ENCODE measurements around the gene TRIM65. TPM values are rescaled to one million over a fixed set of nuclear protein-coding genes. Genes with fewer than 3 reads are reported as not detected.

The TRIM65 gene
- polyA plus RNA-seq, 1 donor from 2014 or later: 1.5 TPM

GRCh38 chr17:75898065-75898464 is 1.3 kb upstream of the TRIM65 start:
- Histone ChIP-seq H3K27me3 (ENCODE audit: insufficient read depth, low read depth, low read length) (no peaks in the 10 kb centered on the region), H3K4me3 (ENCODE audit: low read length) (no peak overlapping the region), H3K9ac (ENCODE audit: low read length) (no peak overlapping the region), H3K79me2 (replicated peaks; ENCODE audit: insufficient read depth, low read length) (no peaks in the 10 kb centered on the region), H3K9me3 (ENCODE audit: low read length) (no peaks in the 10 kb centered on the region), H3K27ac (ENCODE audit: low read length) (no peak overlapping the region), H2AFZ (ENCODE audit: low read depth, low read length) (no peak overlapping the region), H3K36me3 (ENCODE audit: insufficient read depth, low read length) (no peaks in the 10 kb centered on the region), H3F3A (ENCODE audit: insufficient read depth, low read length, poor library complexity, severe bottlenecking) (no peaks in the 10 kb centered on the region), H3K9me2 (ENCODE audit: insufficient read depth, low read length) (no peaks in the 10 kb centered on the region), H4K20me1 (ENCODE audit: insufficient read depth) (no peaks in the 10 kb centered on the region), H3K4me2 (ENCODE audit: low read length) (no peak overlapping the region)
- TF ChIP-seq POLR2AphosphoS5 (IDR thresholded peaks at IDR 0.05): no peak
- TF ChIP-seq REST (IDR thresholded peaks at IDR 0.05; ENCODE audit: borderline replicate concordance): no peak
- no peak for TF ChIP-seq EZH2 (IDR thresholded peaks at IDR 0.05; ENCODE audit: borderline replicate concordance, insufficient read depth, low read length, poor library complexity, severe bottlenecking)
- no peak for TF ChIP-seq CTCF (IDR thresholded peaks at IDR 0.05; ENCODE audit: poor library complexity, severe bottlenecking)
- TF ChIP-seq RAD21 (conservative IDR thresholded peaks at IDR 0.05): no peak
- no peak for TF ChIP-seq SMC3 (conservative IDR thresholded peaks at IDR 0.05; ENCODE audit: poor library complexity)
- TF ChIP-seq MXI1 (conservative IDR thresholded peaks at IDR 0.05; ENCODE audit: poor library complexity, severe bottlenecking): no peak
- TF ChIP-seq TAF1 (IDR thresholded peaks at IDR 0.05; ENCODE audit: low read depth): no peak
- TF ChIP-seq EP300 (conservative IDR thresholded peaks at IDR 0.05; ENCODE audit: poor library complexity, severe bottlenecking): no peak

GRCh38 chr17:75897160-75898019 is 639 bp upstream of the TRIM65 start:
- Histone ChIP-seq H3K79me2 (replicated peaks; ENCODE audit: insufficient read depth, low read length) (no peaks in the 10 kb centered on the region), H3K4me3 (ENCODE audit: low read length) (no peak overlapping the region), H2AFZ (ENCODE audit: low read depth, low read length) (no peak overlapping the region), H3K4me2 (ENCODE audit: low read length) (no peak overlapping the region), H3K9me2 (ENCODE audit: insufficient read depth, low read length) (no peaks in the 10 kb centered on the region), H3K9ac (ENCODE audit: low read length) (no peak overlapping the region), H3K36me3 (ENCODE audit: insufficient read depth, low read length) (no peaks in the 10 kb centered on the region), H3K27ac (ENCODE audit: low read length) (no peak overlapping the region), H3K9me3 (ENCODE audit: low read length) (no peaks in the 10 kb centered on the region), H3K27me3 (ENCODE audit: insufficient read depth, low read depth, low read length) (no peaks in the 10 kb centered on the region), H3F3A (ENCODE audit: insufficient read depth, low read length, poor library complexity, severe bottlenecking) (no peaks in the 10 kb centered on the region), H4K20me1 (ENCODE audit: insufficient read depth) (no peaks in the 10 kb centered on the region)
- no peak for TF ChIP-seq TAF1 (IDR thresholded peaks at IDR 0.05; ENCODE audit: low read depth)
- TF ChIP-seq SMC3 (conservative IDR thresholded peaks at IDR 0.05; ENCODE audit: poor library complexity): no peak
- no peak for TF ChIP-seq MXI1 (conservative IDR thresholded peaks at IDR 0.05; ENCODE audit: poor library complexity, severe bottlenecking)
- no peak for TF ChIP-seq REST (IDR thresholded peaks at IDR 0.05; ENCODE audit: borderline replicate concordance)
- TF ChIP-seq EP300 (conservative IDR thresholded peaks at IDR 0.05; ENCODE audit: poor library complexity, severe bottlenecking): no peak
- no peak for TF ChIP-seq POLR2AphosphoS5 (IDR thresholded peaks at IDR 0.05)
- no peak for TF ChIP-seq CTCF (IDR thresholded peaks at IDR 0.05; ENCODE audit: poor library complexity, severe bottlenecking)
- no peak for TF ChIP-seq RAD21 (conservative IDR thresholded peaks at IDR 0.05)
- TF ChIP-seq EZH2 (IDR thresholded peaks at IDR 0.05; ENCODE audit: borderline replicate concordance, insufficient read depth, low read length, poor library complexity, severe bottlenecking): no peak

Measured in neural cell (in vitro differentiated cells).